K562 (cell line): Measurements from ENCODE around the gene C16orf89. TPM values are rescaled to one million over a fixed set of nuclear protein-coding genes. Genes with fewer than 3 reads are reported as not detected.

Experiments
- ATAC-seq: fragments of 200-7000 bp; cut with Tn5 transposase; 3 replicates; pipeline ENCODE4 v1.9.1; 2020; ENCODE audit warnings: moderate library complexity
- BruUV-seq: library from RNA; stranded (reverse); fragments of 400-500 nt; replicated peaks from 2 replicates; lab custom pipeline; 2021; lab: Mats Ljungman, UMichigan
- CTCF ChIA-PET: fragments of 300-600 bp; formaldehyde crosslinking; extraction: SDS; loops from one replicate; lab custom pipeline; 2021; ENCODE audit warnings: low intra/inter-chr PET ratio; lab: Yijun Ruan, JAX
- POLR2A ChIA-PET: fragments of 300-600, 350-650 bp; sonication (Branson Sonifier 250); formaldehyde crosslinking; extraction: SDS; loops from one replicate; lab custom pipeline; 2021; ENCODE audit warnings: antibody characterized with exemption, inconsistent platforms; lab: Yijun Ruan, JAX
- DNase-seq, 4 experiments: peaks; one replicate each; pipeline versions ENCODE4 v3.0.0 to v3.0.0-alpha.2; 2011 to 2018; ENCODE audit warnings: low spot score in 3 of 4, mixed read lengths in 3 of 4; ENCODE audit errors: extremely low read depth in 1 of 4
- FAIRE-seq: peaks from 2 replicates; lab custom pipeline; 2011; peaks lifted over from hg19 to GRCh38; lab: Jason Lieb, UNC
- H2AFZ ChIP-seq: 2 replicates; pipeline ENCODE4 v1.6.0; 2011; ENCODE audit warnings: low read depth, low read length, control low read depth, inconsistent platforms
- H3K27ac ChIP-seq: fragments of 200-600 bp; 3 replicates; pipeline ENCODE4 v1.8.0; 2011; ENCODE audit warnings: low read depth, mild to moderate bottlenecking, control low read depth, inconsistent platforms, low read length, moderate library complexity, mixed read lengths; ENCODE audit errors: extremely low read depth
- H3K27me3 ChIP-seq, 2 experiments: fragments of 300-600 bp in 1 of 2; 2 replicates in 1 of 2; 3 replicates in 1 of 2; pipeline versions ENCODE4 v1.6.0 to v1.8.0; 2011; ENCODE audit warnings: inconsistent platforms in 2 of 2, low read length in 2 of 2, mild to moderate bottlenecking in 1 of 2, mixed read lengths in 1 of 2, moderate library complexity in 1 of 2; ENCODE audit not compliant: control insufficient read depth in 2 of 2, insufficient read depth in 2 of 2
- H3K36me3 ChIP-seq: fragments of 300-600 bp; 3 replicates; pipeline ENCODE4 v1.8.0; 2011; ENCODE audit warnings: mild to moderate bottlenecking, low read length, inconsistent platforms; ENCODE audit not compliant: control insufficient read depth, insufficient read depth
- H3K4me1 ChIP-seq, 2 experiments: fragments of 200-600 bp in 1 of 2; replicated peaks in 1 of 2; 2 replicates in 1 of 2; 3 replicates in 1 of 2; pipeline versions ENCODE4 v1.5.1 to v1.8.0; 2011; ENCODE audit warnings: inconsistent platforms in 2 of 2, low read length in 2 of 2, mild to moderate bottlenecking in 1 of 2, mixed read lengths in 1 of 2, moderate library complexity in 1 of 2; ENCODE audit not compliant: control insufficient read depth in 2 of 2, insufficient read depth in 2 of 2
- H3K4me2 ChIP-seq: 2 replicates; pipeline ENCODE4 v1.6.1; 2011; ENCODE audit warnings: low read length, control low read depth, inconsistent platforms, mixed read lengths; ENCODE audit not compliant: insufficient read depth
- H3K4me3 ChIP-seq: fragments of 200-600 bp; sonication (generic), shearing (Covaris generic); 2 replicates; pipeline ENCODE4 v1.5.1; 2016; ENCODE audit warnings: control low read depth, inconsistent platforms
- H3K79me2 ChIP-seq: fragments of 200-600 bp; 3 replicates; pipeline ENCODE4 v1.8.0; 2011; ENCODE audit warnings: low read length, inconsistent platforms; ENCODE audit not compliant: control insufficient read depth, insufficient read depth
- H3K9ac ChIP-seq, 2 experiments: 2 replicates each; pipeline versions ENCODE4 v1.6.0 to v1.6.1; 2011; ENCODE audit warnings: low read depth in 2 of 2, low read length in 2 of 2, control low read depth in 1 of 2, inconsistent platforms in 1 of 2, mild to moderate bottlenecking in 1 of 2, mixed read lengths in 1 of 2; ENCODE audit not compliant: insufficient read depth in 1 of 2
- H3K9me1 ChIP-seq: one replicate; pipeline ENCODE4 v1.6.0; 2011; ENCODE audit warnings: inconsistent platforms, mild to moderate bottlenecking, low read length, moderate library complexity; ENCODE audit not compliant: control insufficient read depth, insufficient read depth
- H3K9me3 ChIP-seq: replicated peaks from 2 replicates; pipeline ENCODE4 v1.5.1; 2011; ENCODE audit warnings: low read depth, low read length, inconsistent platforms; ENCODE audit not compliant: control insufficient read depth, insufficient read depth
- H4K20me1 ChIP-seq: replicated peaks from 2 replicates; pipeline ENCODE4 v1.6.1; 2011; ENCODE audit warnings: low read length, inconsistent platforms, mixed read lengths; ENCODE audit not compliant: control insufficient read depth, insufficient read depth
- COPS2 ChIP-seq: fragments of 450-650 bp; conservative IDR thresholded peaks from 2 replicates; pipeline ENCODE4 v1.6.1; 2016; ENCODE audit warnings: mild to moderate bottlenecking, moderate library complexity
- POLR2AphosphoS5 ChIP-seq: IDR thresholded peaks from 2 replicates; pipeline ENCODE4 v1.6.1; 2011; ENCODE audit warnings: mild to moderate bottlenecking, low read depth, low read length, moderate library complexity; ENCODE audit not compliant: control insufficient read depth, insufficient read depth
- RREB1 ChIP-seq: fragments of 250-450 bp; sonication (Bioruptor Pico); IDR thresholded peaks from 2 replicates; pipeline ENCODE4 v1.4.0; 2020
- TAF15 ChIP-seq: fragments of 200-400 bp; formaldehyde crosslinking; IDR thresholded peaks from 2 replicates; pipeline ENCODE4 v1.6.1; 2017; ENCODE audit warnings: mild to moderate bottlenecking, low read depth, low read length, moderate library complexity
- WGBS: fragments of 100-300 bp; shearing (Covaris generic); methylation state at CpG from one replicate; pipeline ENCODE4 v1.1.6; 2016; ENCODE audit warnings: low coverage, mixed read lengths; ENCODE audit not compliant: insufficient coverage; ENCODE audit errors: missing lambda C conversion rate; 5-methylcytosine and 5-hydroxymethylcytosine counted together
- in situ Hi-C: fragments of 300-500 bp; cut with MboI; formaldehyde crosslinking; loops from 4 replicates; pipeline ENCODE4 v1.15.0; 2018; ENCODE audit warnings: inconsistent platforms, mixed read lengths
- intact Hi-C: fragments of 100-400 bp; cut with micrococcal nuclease; formaldehyde crosslinking; loops from 2 replicates; pipeline ENCODE4 v1.14.2; 2022
- polyA plus RNA-seq, 8 experiments: library from polyadenylated mRNA; depleted of rRNA in 4 of 8; stranded (reverse) in 5 of 8; unstranded in 3 of 8; fragments of >200 nt; fragmentation: Nextera tagmentation in 2 of 8; fragmentation: Illumina TruSeq in 1 of 8; extraction: Ambion mirVana in 2 of 8; extraction: Trizol in 1 of 8; gene quantifications; 2 replicates each; pipeline versions ENCODE4 v1.2.1 to v1.2.3, GENCODE V29; 2011 to 2014; ENCODE audit warnings: inconsistent platforms in 1 of 8, missing spikeins in 1 of 8
- total RNA-seq, 7 experiments: library from RNA; depleted of rRNA in 6 of 7; stranded (reverse); fragments of >200 nt in 6 of 7; fragmentation: Illumina TruSeq in 2 of 7; extraction: Trizol in 2 of 7; gene quantifications; 2 replicates each; pipeline versions ENCODE4 v1.2.1 to v1.2.3, GENCODE V29; 2011 to 2021; ENCODE audit warnings: low replicate concordance in 1 of 7

Gene C16orf89
- total and polyA plus RNA-seq, 9 of the 15 experiments (the other 6 are each of a cell fraction or from before 2014, with no cell fraction given): not detected

- no peak for TF ChIP-seq RREB1 (CRISPR knock-in tag)
These were observed 23.1 kb downstream of the C16orf89 start (continued) for GRCh38 chr16:5042574-5043171.

GRCh38 chr16:5041600-5042133 is 24.1 kb downstream of the C16orf89 start:
- H4K20me1 ChIP-seq: peaks cover 18% of the 10 kb centered on the region
- no peaks in the 10 kb centered on the region for H3K36me3 ChIP-seq
- H3K4me1 ChIP-seq: no peaks in the 10 kb centered on the region; a peak in 1 of 5 replicates
- H2AFZ ChIP-seq: no peak overlapping the region
- H3K4me2 ChIP-seq: no peak overlapping the region
- TF ChIP-seq TAF15 (no peak), POLR2AphosphoS5 (no peak), COPS2 (no peak)
- ATAC-seq: no peak
- FAIRE-seq: no peak
- H3K27me3 ChIP-seq: peaks cover 45 to 53% of the 10 kb centered on the region in 2 experiments; a peak in 4 of 5 replicates
- no peaks in the 10 kb centered on the region for H3K9me3 ChIP-seq
- CTCF ChIA-PET: no interaction called here
- 3% methylated on average over 11 of the region's 12 CpGs for WGBS
- H3K79me2 ChIP-seq: no peaks in the 10 kb centered on the region
- H3K27ac ChIP-seq: no peak overlapping the region
- no peaks in the 10 kb centered on the region for H3K9me1 ChIP-seq
- no TSS peak for BruUV-seq
- DNase-seq: no peak
- in situ Hi-C loops: no loop called here
- no peak overlapping the region for H3K9ac ChIP-seq
- POLR2A ChIA-PET: no interaction called here
- no peak overlapping the region for H3K4me3 ChIP-seq
- intact Hi-C loops: no loop called here
